DND-41 (cell line): ENCODE measurements around the gene ARPC4.

Source experiments
- CTCF ChIP-seq: IDR thresholded peaks from 2 replicates; pipeline ENCODE4 v1.5.1; 2012; ENCODE audit warnings: borderline replicate concordance, low read length, moderate library complexity, mild to moderate bottlenecking; ENCODE audit not compliant: poor library complexity, severe bottlenecking; ENCODE audit errors: extremely low read depth
- EZH2 ChIP-seq: IDR thresholded peaks from 3 replicates; pipeline ENCODE4 v1.6.1; 2012; ENCODE audit warnings: borderline replicate concordance, low read depth, mild to moderate bottlenecking, moderate library complexity, low read length, inconsistent platforms; ENCODE audit not compliant: severe bottlenecking

DNA sequence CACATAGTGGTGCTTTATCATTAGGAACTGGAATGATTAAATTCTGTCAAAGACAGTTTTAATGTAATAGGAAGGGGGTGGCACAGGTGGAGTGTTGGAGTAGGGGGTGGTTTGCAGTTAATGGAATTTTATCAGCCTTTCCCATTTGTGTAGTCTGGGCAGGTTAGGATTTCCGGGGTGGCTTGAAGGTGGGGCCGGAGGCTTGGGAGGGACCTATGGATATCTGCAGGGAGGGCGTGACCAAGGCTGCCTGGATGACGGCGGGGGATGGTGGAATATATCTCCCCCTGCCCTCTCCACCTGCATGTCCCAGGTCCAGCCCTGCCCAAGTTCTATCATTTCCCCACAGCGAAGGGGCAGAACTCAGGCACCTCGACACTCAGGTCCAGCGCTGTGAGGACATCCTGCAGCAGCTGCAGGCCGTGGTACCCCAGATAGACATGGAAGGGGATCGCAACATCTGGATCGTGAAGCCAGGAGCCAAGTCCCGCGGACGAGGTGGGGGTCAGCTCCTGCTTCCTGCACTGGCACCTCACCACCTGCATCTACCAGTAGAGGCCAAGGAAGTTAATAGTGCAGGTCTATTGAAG lies 32.7 kb downstream of the ARPC4 start:
- TF ChIP-seq EZH2 = no peak
- TF ChIP-seq CTCF = no peak
